K562 (cell line): ENCODE data around the gene KCTD16. TPM values are rescaled to one million over a fixed set of nuclear protein-coding genes. Genes with fewer than 3 reads are reported as not detected.

Experiments
- ATAC-seq: fragments of 200-7000 bp; cut with Tn5 transposase; 3 replicates; pipeline ENCODE4 v1.9.1; 2020; ENCODE audit warnings: moderate library complexity
- BruUV-seq: library from RNA; stranded (reverse); fragments of 400-500 nt; replicated peaks from 2 replicates; lab custom pipeline; 2021; lab: Mats Ljungman, UMichigan
- CTCF ChIA-PET: fragments of 300-600 bp; formaldehyde crosslinking; extraction: SDS; loops from one replicate; lab custom pipeline; 2021; ENCODE audit warnings: low intra/inter-chr PET ratio; lab: Yijun Ruan, JAX
- POLR2A ChIA-PET: fragments of 300-600, 350-650 bp; sonication (Branson Sonifier 250); formaldehyde crosslinking; extraction: SDS; loops from one replicate; lab custom pipeline; 2021; ENCODE audit warnings: antibody characterized with exemption, inconsistent platforms; lab: Yijun Ruan, JAX
- DNase-seq, 4 experiments: peaks; one replicate each; pipeline versions ENCODE4 v3.0.0 to v3.0.0-alpha.2; 2011 to 2018; ENCODE audit warnings: low spot score in 3 of 4, mixed read lengths in 3 of 4; ENCODE audit errors: extremely low read depth in 1 of 4
- FAIRE-seq: peaks from 2 replicates; lab custom pipeline; 2011; peaks lifted over from hg19 to GRCh38; lab: Jason Lieb, UNC
- H2AFZ ChIP-seq: 2 replicates; pipeline ENCODE4 v1.6.0; 2011; ENCODE audit warnings: low read depth, low read length, control low read depth, inconsistent platforms
- H3K27ac ChIP-seq: fragments of 200-600 bp; 3 replicates; pipeline ENCODE4 v1.8.0; 2011; ENCODE audit warnings: low read depth, mild to moderate bottlenecking, control low read depth, inconsistent platforms, low read length, moderate library complexity, mixed read lengths; ENCODE audit errors: extremely low read depth
- H3K27me3 ChIP-seq, 2 experiments: fragments of 300-600 bp in 1 of 2; 2 replicates in 1 of 2; 3 replicates in 1 of 2; pipeline versions ENCODE4 v1.6.0 to v1.8.0; 2011; ENCODE audit warnings: inconsistent platforms in 2 of 2, low read length in 2 of 2, mild to moderate bottlenecking in 1 of 2, mixed read lengths in 1 of 2, moderate library complexity in 1 of 2; ENCODE audit not compliant: control insufficient read depth in 2 of 2, insufficient read depth in 2 of 2
- H3K36me3 ChIP-seq: fragments of 300-600 bp; 3 replicates; pipeline ENCODE4 v1.8.0; 2011; ENCODE audit warnings: mild to moderate bottlenecking, low read length, inconsistent platforms; ENCODE audit not compliant: control insufficient read depth, insufficient read depth
- H3K4me1 ChIP-seq, 2 experiments: fragments of 200-600 bp in 1 of 2; replicated peaks in 1 of 2; 2 replicates in 1 of 2; 3 replicates in 1 of 2; pipeline versions ENCODE4 v1.5.1 to v1.8.0; 2011; ENCODE audit warnings: inconsistent platforms in 2 of 2, low read length in 2 of 2, mild to moderate bottlenecking in 1 of 2, mixed read lengths in 1 of 2, moderate library complexity in 1 of 2; ENCODE audit not compliant: control insufficient read depth in 2 of 2, insufficient read depth in 2 of 2
- H3K4me2 ChIP-seq: 2 replicates; pipeline ENCODE4 v1.6.1; 2011; ENCODE audit warnings: low read length, control low read depth, inconsistent platforms, mixed read lengths; ENCODE audit not compliant: insufficient read depth
- H3K4me3 ChIP-seq: fragments of 200-600 bp; sonication (generic), shearing (Covaris generic); 2 replicates; pipeline ENCODE4 v1.5.1; 2016; ENCODE audit warnings: control low read depth, inconsistent platforms
- H3K79me2 ChIP-seq: fragments of 200-600 bp; 3 replicates; pipeline ENCODE4 v1.8.0; 2011; ENCODE audit warnings: low read length, inconsistent platforms; ENCODE audit not compliant: control insufficient read depth, insufficient read depth
- H3K9ac ChIP-seq, 2 experiments: 2 replicates each; pipeline versions ENCODE4 v1.6.0 to v1.6.1; 2011; ENCODE audit warnings: low read depth in 2 of 2, low read length in 2 of 2, control low read depth in 1 of 2, inconsistent platforms in 1 of 2, mild to moderate bottlenecking in 1 of 2, mixed read lengths in 1 of 2; ENCODE audit not compliant: insufficient read depth in 1 of 2
- H3K9me1 ChIP-seq: one replicate; pipeline ENCODE4 v1.6.0; 2011; ENCODE audit warnings: inconsistent platforms, mild to moderate bottlenecking, low read length, moderate library complexity; ENCODE audit not compliant: control insufficient read depth, insufficient read depth
- H3K9me3 ChIP-seq: replicated peaks from 2 replicates; pipeline ENCODE4 v1.5.1; 2011; ENCODE audit warnings: low read depth, low read length, inconsistent platforms; ENCODE audit not compliant: control insufficient read depth, insufficient read depth
- H4K20me1 ChIP-seq: replicated peaks from 2 replicates; pipeline ENCODE4 v1.6.1; 2011; ENCODE audit warnings: low read length, inconsistent platforms, mixed read lengths; ENCODE audit not compliant: control insufficient read depth, insufficient read depth
- ASH1L ChIP-seq: fragments of 450-650 bp; IDR thresholded peaks from 2 replicates; pipeline ENCODE4 v1.6.1; 2018; ENCODE audit warnings: borderline replicate concordance, mild to moderate bottlenecking, low read depth; ENCODE audit not compliant: partially characterized antibody
- BDP1 ChIP-seq: IDR thresholded peaks from 3 replicates; pipeline ENCODE4 v1.6.1; 2011; ENCODE audit not compliant: insufficient read length, insufficient read depth
- BHLHE40 ChIP-seq: IDR thresholded peaks from 2 replicates; pipeline ENCODE4 v1.6.1; 2011; ENCODE audit warnings: low read length, improper control_type of control experiment
- CBX2 ChIP-seq: fragments of 200-600 bp; sonication (generic); IDR thresholded peaks from one replicate; pipeline ENCODE4 v1.6.1; 2012; ENCODE audit warnings: mild to moderate bottlenecking, low read length, inconsistent platforms; ENCODE audit not compliant: insufficient read depth, poor library complexity, severe bottlenecking
- GMEB1 ChIP-seq: fragments of 250-450 bp; sonication (Bioruptor Pico); IDR thresholded peaks from 2 replicates; pipeline ENCODE4 v1.4.0; 2020; ENCODE audit warnings: mild to moderate bottlenecking
- NR1H2 ChIP-seq: sonication (generic); formaldehyde crosslinking; IDR thresholded peaks from 2 replicates; pipeline ENCODE4 v1.4.0; 2020; ENCODE audit warnings: mild to moderate bottlenecking, missing genetic modification reagents
- RNF219 ChIP-seq: fragments of 250-450 bp; sonication (Bioruptor Pico); IDR thresholded peaks from 2 replicates; pipeline ENCODE4 v1.5.0; 2022; ENCODE audit warnings: mild to moderate bottlenecking
- TCF7L2 ChIP-seq: fragments of 150-350 bp; IDR thresholded peaks from 2 replicates; pipeline ENCODE4 v1.6.1; 2016; ENCODE audit warnings: low read depth, mild to moderate bottlenecking, low read length, moderate library complexity
- ZBTB7A ChIP-seq: IDR thresholded peaks from 2 replicates; pipeline ENCODE4 v1.6.1; 2011; ENCODE audit warnings: low read depth, mild to moderate bottlenecking, low read length, moderate library complexity, borderline replicate concordance; ENCODE audit not compliant: control insufficient read depth
- ZNF165 ChIP-seq: fragments of 250-450 bp; sonication (Bioruptor Pico); IDR thresholded peaks from 2 replicates; pipeline ENCODE4 v1.4.0; 2020; ENCODE audit warnings: borderline replicate concordance
- ZNF184 ChIP-seq: sonication (generic); formaldehyde crosslinking; IDR thresholded peaks from 2 replicates; pipeline ENCODE4 v1.5.0; 2020; ENCODE audit warnings: missing genetic modification reagents
- ZNF232 ChIP-seq: sonication (generic); formaldehyde crosslinking; IDR thresholded peaks from 2 replicates; pipeline ENCODE4 v1.8.0; 2022; ENCODE audit warnings: mild to moderate bottlenecking, missing genetic modification reagents
- ZNF398 ChIP-seq: fragments of 250-450 bp; sonication (Bioruptor Pico); IDR thresholded peaks from 2 replicates; pipeline ENCODE4 v1.8.0; 2021; ENCODE audit warnings: moderate library complexity, mild to moderate bottlenecking, inconsistent platforms
- ZNF445 ChIP-seq: fragments of 250-450 bp; sonication (Bioruptor Pico); IDR thresholded peaks from 2 replicates; pipeline ENCODE4 v1.4.0; 2020; ENCODE audit warnings: low read depth, mild to moderate bottlenecking, moderate library complexity
- WGBS: fragments of 100-300 bp; shearing (Covaris generic); methylation state at CpG from one replicate; pipeline ENCODE4 v1.1.6; 2016; ENCODE audit warnings: low coverage, mixed read lengths; ENCODE audit not compliant: insufficient coverage; ENCODE audit errors: missing lambda C conversion rate; 5-methylcytosine and 5-hydroxymethylcytosine counted together
- in situ Hi-C: fragments of 300-500 bp; cut with MboI; formaldehyde crosslinking; loops from 4 replicates; pipeline ENCODE4 v1.15.0; 2018; ENCODE audit warnings: inconsistent platforms, mixed read lengths
- intact Hi-C: fragments of 100-400 bp; cut with micrococcal nuclease; formaldehyde crosslinking; loops from 2 replicates; pipeline ENCODE4 v1.14.2; 2022
- polyA plus RNA-seq, 8 experiments: library from polyadenylated mRNA; depleted of rRNA in 4 of 8; stranded (reverse) in 5 of 8; unstranded in 3 of 8; fragments of >200 nt; fragmentation: Nextera tagmentation in 2 of 8; fragmentation: Illumina TruSeq in 1 of 8; extraction: Ambion mirVana in 2 of 8; extraction: Trizol in 1 of 8; gene quantifications; 2 replicates each; pipeline versions ENCODE4 v1.2.1 to v1.2.3, GENCODE V29; 2011 to 2014; ENCODE audit warnings: inconsistent platforms in 1 of 8, missing spikeins in 1 of 8
- total RNA-seq, 7 experiments: library from RNA; depleted of rRNA in 6 of 7; stranded (reverse); fragments of >200 nt in 6 of 7; fragmentation: Illumina TruSeq in 2 of 7; extraction: Trizol in 2 of 7; gene quantifications; 2 replicates each; pipeline versions ENCODE4 v1.2.1 to v1.2.3, GENCODE V29; 2011 to 2021; ENCODE audit warnings: low replicate concordance in 1 of 7
- TF ChIP-seq, protein P1 (sequence below): IDR thresholded peaks from 2 replicates; pipeline ENCODE4 v1.6.1; 2016; ENCODE audit warnings: missing genetic modification characterization, missing compliant biosample characterization
- TF ChIP-seq, protein P2 (sequence below): fragments of 250-450 bp; sonication (Bioruptor Pico); IDR thresholded peaks from 2 replicates; pipeline ENCODE4 v1.5.0; 2021

Gene KCTD16
- total and polyA plus RNA-seq, 9 of the 15 experiments (the other 6 are each of a cell fraction or from before 2014, with no cell fraction given), result 0.04 TPM; not detected in 8

DNA sequence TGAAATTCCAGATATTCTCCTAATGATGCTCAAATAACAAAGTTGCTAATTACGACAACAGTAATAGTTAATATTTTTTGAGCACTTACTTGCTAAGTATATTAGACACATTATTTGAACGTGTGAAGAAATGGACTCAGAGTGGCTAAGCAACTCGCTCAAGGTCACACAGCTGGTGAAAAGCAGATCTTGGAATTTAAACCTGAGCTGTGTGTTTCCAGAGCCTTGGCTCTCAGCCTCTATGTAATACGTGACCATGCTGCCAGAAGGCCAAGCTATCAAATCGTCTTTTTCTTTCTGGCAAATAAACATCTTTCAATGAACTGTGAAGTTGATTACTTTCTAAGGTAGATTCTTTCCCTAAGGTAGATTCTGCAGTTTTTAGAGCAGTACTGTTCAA lies 61.6 kb downstream of the KCTD16 start:
- no peaks in the 10 kb centered on the region for H3K27me3 ChIP-seq
- no peak overlapping the region for H3K27ac ChIP-seq
- FAIRE-seq (no peak), ATAC-seq (no peak), DNase-seq (no peak)
- WGBS, result 0% methylated on average over 5 of the region's 5 CpGs
- no peak overlapping the region for H3K4me3 ChIP-seq
- no peaks in the 10 kb centered on the region for H3K4me1 ChIP-seq
- H3K36me3 ChIP-seq, result no peaks in the 10 kb centered on the region
- H3K9me3 ChIP-seq, result no peaks in the 10 kb centered on the region
- no peaks in the 10 kb centered on the region for H4K20me1 ChIP-seq
- no peaks in the 10 kb centered on the region for H3K9me1 ChIP-seq
- no peak overlapping the region for H2AFZ ChIP-seq
- no peak overlapping the region for H3K4me2 ChIP-seq
- H3K9ac ChIP-seq, result no peak overlapping the region
- no peaks in the 10 kb centered on the region for H3K79me2 ChIP-seq
- POLR2A ChIA-PET, result no interaction called here
- CTCF ChIA-PET, result no interaction called here
- in situ Hi-C loops (no loop called here), intact Hi-C loops (no loop called here)
- BruUV-seq, result no TSS peak
- TF ChIP-seq BHLHE40 (no peak), TCF7L2 (no peak), CBX2 (no peak), NR1H2 (no peak), ASH1L (no peak), RNF219 (CRISPR knock-in tag) (no peak), ZNF445 (CRISPR knock-in tag) (no peak), GMEB1 (CRISPR knock-in tag) (no peak), ZNF398 (CRISPR knock-in tag) (no peak), ZNF232 (CRISPR knock-in tag) (no peak), ZBTB7A (no peak), ZNF184 (CRISPR knock-in tag) (no peak), BDP1 (no peak), ZNF165 (CRISPR knock-in tag) (no peak)
- TF ChIP-seq, protein P1, sequence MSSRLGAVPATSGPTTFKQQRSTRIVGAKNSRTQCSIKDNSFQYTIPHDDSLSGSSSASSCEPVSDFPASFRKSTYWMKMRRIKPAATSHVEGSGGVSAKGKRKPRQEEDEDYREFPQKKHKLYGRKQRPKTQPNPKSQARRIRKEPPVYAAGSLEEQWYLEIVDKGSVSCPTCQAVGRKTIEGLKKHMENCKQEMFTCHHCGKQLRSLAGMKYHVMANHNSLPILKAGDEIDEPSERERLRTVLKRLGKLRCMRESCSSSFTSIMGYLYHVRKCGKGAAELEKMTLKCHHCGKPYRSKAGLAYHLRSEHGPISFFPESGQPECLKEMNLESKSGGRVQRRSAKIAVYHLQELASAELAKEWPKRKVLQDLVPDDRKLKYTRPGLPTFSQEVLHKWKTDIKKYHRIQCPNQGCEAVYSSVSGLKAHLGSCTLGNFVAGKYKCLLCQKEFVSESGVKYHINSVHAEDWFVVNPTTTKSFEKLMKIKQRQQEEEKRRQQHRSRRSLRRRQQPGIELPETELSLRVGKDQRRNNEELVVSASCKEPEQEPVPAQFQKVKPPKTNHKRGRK (tag), result no peak
- TF ChIP-seq, protein P2, sequence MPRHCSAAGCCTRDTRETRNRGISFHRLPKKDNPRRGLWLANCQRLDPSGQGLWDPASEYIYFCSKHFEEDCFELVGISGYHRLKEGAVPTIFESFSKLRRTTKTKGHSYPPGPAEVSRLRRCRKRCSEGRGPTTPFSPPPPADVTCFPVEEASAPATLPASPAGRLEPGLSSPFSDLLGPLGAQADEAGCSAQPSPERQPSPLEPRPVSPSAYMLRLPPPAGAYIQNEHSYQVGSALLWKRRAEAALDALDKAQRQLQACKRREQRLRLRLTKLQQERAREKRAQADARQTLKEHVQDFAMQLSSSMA, result no peak
